NCI-H2196 (cell line): ENCODE measurements around the gene PPARG.
"Not testable (repeated sequence)": the region's sequence is repeated elsewhere in the genome, so short reads cannot be mapped to it uniquely, and the experiment has no call there.

Source experiments
- DNase-seq: peaks from one replicate; lab custom pipeline; 2025; ENCODE audit not compliant: unreplicated experiment; lab: John Stamatoyannopoulos, UW

The PPARG gene

DNA sequence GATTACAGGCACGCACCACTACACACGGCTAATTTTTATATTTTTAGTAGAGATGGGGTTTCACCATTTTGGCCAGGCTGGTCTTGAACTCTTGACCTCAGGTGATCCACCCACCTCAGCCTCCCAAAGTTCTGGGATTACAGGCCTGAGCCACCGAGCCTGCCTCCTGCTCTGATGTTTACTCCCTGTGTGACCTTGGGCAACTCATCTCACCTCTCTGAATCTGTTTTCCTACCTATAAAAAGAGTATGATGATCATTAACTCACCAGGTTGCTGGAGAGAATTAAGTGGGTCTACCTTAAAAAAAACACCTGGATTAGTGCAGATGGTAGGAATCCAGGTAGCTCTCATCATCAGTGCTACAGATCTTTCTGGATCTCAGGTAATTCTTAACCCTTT is 190.3 kb downstream of the PPARG start:
- not testable (repeated sequence) for DNase-seq

DNA sequence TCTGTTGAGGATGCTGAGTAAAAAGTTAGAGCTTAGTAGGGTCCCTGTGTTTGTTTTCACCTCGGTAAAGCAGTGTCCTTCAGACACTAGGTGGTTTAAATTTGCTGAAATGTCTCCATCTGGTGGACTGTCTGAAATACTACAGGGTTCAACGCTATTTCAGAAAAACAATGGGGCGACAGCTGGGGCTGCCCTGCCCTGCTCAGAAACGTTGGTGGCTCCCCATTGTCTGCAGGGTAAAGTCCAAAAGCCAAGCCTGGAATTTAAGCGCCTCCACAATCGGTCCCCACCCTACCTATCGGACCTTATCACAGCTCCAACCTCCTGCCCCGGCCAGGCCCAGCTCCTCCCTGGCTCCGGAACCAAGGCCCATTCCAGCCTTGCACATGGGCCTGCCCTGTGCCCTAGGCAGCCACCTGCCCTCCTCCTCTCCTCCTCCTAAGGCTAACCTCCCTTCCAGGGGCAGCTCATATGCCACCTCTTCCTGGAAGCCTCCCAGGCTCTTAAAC is 191.1 kb downstream of the PPARG start:
- peak; percentile 10 for DNase-seq

- no peak for DNase-seq
Observed at GRCh38 chr3:12483410-12483809, 194.5 kb downstream of the PPARG start.

GRCh38 chr3:12483872-12484197 is 195.0 kb downstream of the PPARG start:
- DNase-seq = no peak
